IMR-90 (cell line): Measurements from ENCODE around the gene CCDC146. TPM values are rescaled to one million over a fixed set of nuclear protein-coding genes. Genes with fewer than 3 reads are reported as not detected.

Source experiments
- ATAC-seq: fragments of 200-7000 bp; cut with Tn5 transposase; 2 replicates; pipeline ENCODE4 v1.9.1; 2020; ENCODE audit warnings: low read depth, mild to moderate bottlenecking, moderate library complexity
- BruUV-seq: library from RNA; stranded (reverse); fragments of 400-500 nt; replicated peaks from 2 replicates; lab custom pipeline; 2021; lab: Mats Ljungman, UMichigan
- CTCF ChIA-PET: fragments of 300-600 bp; formaldehyde crosslinking; extraction: SDS; loops from one replicate; lab custom pipeline; 2021; ENCODE audit warnings: antibody characterized with exemption; lab: Yijun Ruan, JAX
- POLR2A ChIA-PET: fragments of 300-600 bp; sonication (Branson Sonifier 250); formaldehyde crosslinking; loops from one replicate; lab custom pipeline; 2022; ENCODE audit warnings: antibody characterized with exemption; ENCODE audit not compliant: unreplicated experiment; lab: Charles Lee
- DNase-seq: peaks from one replicate; pipeline ENCODE4 v3.0.0; 2013
- H2AFZ ChIP-seq: replicated peaks from 2 replicates; pipeline ENCODE3; 2013; ENCODE audit warnings: low read length, mild to moderate bottlenecking; ENCODE audit not compliant: poor library complexity
- H2AK5ac ChIP-seq: 2 replicates; pipeline ENCODE4 v1.6.1; 2013; ENCODE audit warnings: low read depth, low read length, inconsistent platforms
- H2AK9ac ChIP-seq: replicated peaks from 2 replicates; pipeline ENCODE3; 2013; ENCODE audit warnings: mild to moderate bottlenecking, low read depth, low read length, moderate library complexity; ENCODE audit not compliant: poor library complexity
- H2BK120ac ChIP-seq: 2 replicates; pipeline ENCODE4 v1.6.1; 2013; ENCODE audit warnings: low read depth, low read length, inconsistent platforms
- H2BK15ac ChIP-seq: 3 replicates; pipeline ENCODE4 v1.6.1; 2013; ENCODE audit warnings: low read depth, low read length, inconsistent platforms
- H2BK20ac ChIP-seq: 2 replicates; pipeline ENCODE4 v1.6.1; 2013; ENCODE audit warnings: low read depth, mild to moderate bottlenecking, inconsistent platforms, low read length, moderate library complexity
- H2BK5ac ChIP-seq: 2 replicates; pipeline ENCODE4 v1.6.1; 2013; ENCODE audit warnings: mild to moderate bottlenecking, low read depth, low read length, inconsistent platforms; ENCODE audit not compliant: poor library complexity, severe bottlenecking
- H3K14ac ChIP-seq: replicated peaks from 2 replicates; pipeline ENCODE4 v1.6.1; 2013; ENCODE audit warnings: low read depth, low read length, inconsistent platforms
- H3K18ac ChIP-seq: 2 replicates; pipeline ENCODE4 v1.6.1; 2013; ENCODE audit warnings: low read depth, low read length, control low read depth
- H3K23ac ChIP-seq: 2 replicates; pipeline ENCODE4 v1.6.1; 2013; ENCODE audit warnings: low read depth, low read length, inconsistent platforms
- H3K27ac ChIP-seq: 2 replicates; pipeline ENCODE4 v1.5.1; 2013; ENCODE audit warnings: mild to moderate bottlenecking, control low read depth, low read length; ENCODE audit not compliant: insufficient read depth
- H3K27me3 ChIP-seq: 2 replicates; pipeline ENCODE4 v1.6.1; 2013; ENCODE audit warnings: low read length; ENCODE audit not compliant: control insufficient read depth, insufficient read depth
- H3K36me3 ChIP-seq: 2 replicates; pipeline ENCODE4 v1.6.1; 2013; ENCODE audit warnings: low read length, mixed read lengths; ENCODE audit not compliant: control insufficient read depth, insufficient read depth
- H3K4ac ChIP-seq: 2 replicates; pipeline ENCODE4 v1.6.1; 2013; ENCODE audit warnings: low read depth, low read length, inconsistent platforms
- H3K4me1 ChIP-seq: 2 replicates; pipeline ENCODE4 v1.6.1; 2013; ENCODE audit warnings: low read length, mixed read lengths; ENCODE audit not compliant: control insufficient read depth, insufficient read depth
- H3K4me2 ChIP-seq: 2 replicates; pipeline ENCODE4 v1.6.1; 2013; ENCODE audit warnings: low read depth, mild to moderate bottlenecking, control low read depth, low read length, moderate library complexity
- H3K4me3 ChIP-seq: 2 replicates; pipeline ENCODE4 v1.5.1; 2013; ENCODE audit warnings: low read depth, mild to moderate bottlenecking, control low read depth, low read length, moderate library complexity; ENCODE audit not compliant: insufficient read depth
- H3K56ac ChIP-seq: 2 replicates; pipeline ENCODE4 v1.6.1; 2013; ENCODE audit warnings: low read length, inconsistent platforms; ENCODE audit not compliant: insufficient read depth; ENCODE audit errors: extremely low read depth
- H3K79me1 ChIP-seq, 2 experiments: 2 replicates each; pipeline ENCODE4 v1.6.1; 2013; ENCODE audit warnings: low read length in 2 of 2, inconsistent platforms in 1 of 2, low read depth in 1 of 2
- H3K9ac ChIP-seq: 2 replicates; pipeline ENCODE4 v1.6.1; 2013; ENCODE audit warnings: low read depth, low read length, control low read depth
- H3K9me1 ChIP-seq: 2 replicates; pipeline ENCODE4 v1.6.1; 2013; ENCODE audit warnings: low read length, inconsistent platforms; ENCODE audit not compliant: insufficient read depth
- H3K9me3 ChIP-seq: 2 replicates; pipeline ENCODE4 v1.6.1; 2013; ENCODE audit warnings: low read length; ENCODE audit not compliant: control insufficient read depth, insufficient read depth
- H4K20me1 ChIP-seq: 2 replicates; pipeline ENCODE4 v1.6.1; 2013; ENCODE audit warnings: low read length, inconsistent platforms; ENCODE audit not compliant: insufficient read depth
- H4K5ac ChIP-seq: 2 replicates; pipeline ENCODE4 v1.6.1; 2013; ENCODE audit warnings: mild to moderate bottlenecking, low read depth, low read length, control low read depth
- H4K8ac ChIP-seq, 2 experiments: 2 replicates each; pipeline ENCODE4 v1.6.1; 2013; ENCODE audit warnings: low read depth in 2 of 2, low read length in 2 of 2, control low read depth in 1 of 2, inconsistent platforms in 1 of 2
- H4K91ac ChIP-seq: 2 replicates; pipeline ENCODE4 v1.6.1; 2013; ENCODE audit warnings: low read depth, low read length, inconsistent platforms; ENCODE audit not compliant: insufficient read depth
- CEBPB ChIP-seq: IDR thresholded peaks from 2 replicates; pipeline ENCODE4 v1.6.1; 2012; ENCODE audit warnings: low read depth, low read length, improper control_type of control experiment
- ELK1 ChIP-seq: fragments of 150-350 bp; IDR thresholded peaks from 2 replicates; pipeline ENCODE4 v1.6.1; 2016; ENCODE audit warnings: low read depth, mild to moderate bottlenecking, low read length, moderate library complexity, borderline replicate concordance
- MAFK ChIP-seq: IDR thresholded peaks from 2 replicates; pipeline ENCODE4 v1.6.1; 2012; ENCODE audit warnings: low read depth, low read length, improper control_type of control experiment
- MAZ ChIP-seq: IDR thresholded peaks from 2 replicates; pipeline ENCODE4 v1.6.1; 2012; ENCODE audit warnings: low read depth, mild to moderate bottlenecking, low read length, improper control_type of control experiment, moderate library complexity, borderline replicate concordance
- MXI1 ChIP-seq: IDR thresholded peaks from 2 replicates; pipeline ENCODE4 v1.6.1; 2012; ENCODE audit warnings: low read depth, mild to moderate bottlenecking, low read length, moderate library complexity, borderline replicate concordance
- RAD21 ChIP-seq: IDR thresholded peaks from 2 replicates; pipeline ENCODE4 v1.6.1; 2012; ENCODE audit warnings: low read length, improper control_type of control experiment
- RCOR1 ChIP-seq: IDR thresholded peaks from 2 replicates; pipeline ENCODE4 v1.6.1; 2012; ENCODE audit warnings: mild to moderate bottlenecking, low read length, improper control_type of control experiment; ENCODE audit not compliant: insufficient replicate concordance
- RFX5 ChIP-seq: IDR thresholded peaks from 2 replicates; pipeline ENCODE4 v1.8.0; 2012; ENCODE audit warnings: low read depth, mild to moderate bottlenecking, low read length, moderate library complexity
- SMC3 ChIP-seq: fragments of 150-350 bp; IDR thresholded peaks from 2 replicates; pipeline ENCODE4 v1.6.1; 2016; ENCODE audit warnings: low read depth, mild to moderate bottlenecking, antibody characterized with exemption, low read length, moderate library complexity
- WGBS, 2 experiments: methylation state at CpG; one replicate each; pipeline versions ENCODE4 v1.1.5 to v1.1.7; 2013; ENCODE audit warnings: missing lambda C conversion rate in 2 of 2; ENCODE audit not compliant: insufficient read length in 1 of 2; ENCODE audit errors: extremely low coverage in 2 of 2; 5-methylcytosine and 5-hydroxymethylcytosine counted together
- dilution Hi-C: fragments of 300-500 bp; cut with HindIII; formaldehyde crosslinking; loops from one replicate; pipeline ENCODE4 v1.14.3; 2018; ENCODE audit warnings: low sequenced_read_pairs; ENCODE audit not compliant: unreplicated experiment
- in situ Hi-C: fragments of 300-500 bp; cut with MboI; formaldehyde crosslinking; loops from 3 replicates; pipeline ENCODE4 v1.14.3; 2019; ENCODE audit warnings: low sequenced_read_pairs, inconsistent platforms, mixed read lengths
- intact Hi-C: fragments of 100-400 bp; cut with micrococcal nuclease; formaldehyde crosslinking; loops from 2 replicates; pipeline ENCODE4 v1.10.0; 2022
- polyA plus RNA-seq, 3 experiments: library from polyadenylated mRNA; depleted of rRNA; stranded (reverse); fragments of >200 nt; gene quantifications; 2 replicates each; pipeline ENCODE4 v1.2.3, GENCODE V29; 2012; ENCODE audit warnings: low replicate concordance in 1 of 3
- total RNA-seq: library from RNA; depleted of rRNA; stranded (reverse); fragments of >200 nt; gene quantifications from 2 replicates; pipeline ENCODE4 v1.2.3, GENCODE V29; 2012

The CCDC146 gene
- total and polyA plus RNA-seq, 2 of the 4 experiments (the other 2 are of a cell fraction): 0.54 to 1.7 TPM

GRCh38 chr7:77313876-77314480 lies 191.6 kb downstream of the CCDC146 start:
- H3K4ac ChIP-seq: no peak overlapping the region
- peaks cover 2% of the 10 kb centered on the region for H3K4me1 ChIP-seq
- no peaks in the 10 kb centered on the region for H4K20me1 ChIP-seq
- H3K56ac ChIP-seq: no peak overlapping the region
- no peaks in the 10 kb centered on the region for H3K9me3 ChIP-seq
- CTCF ChIA-PET: interaction anchor here (0.6 kb wide), 1 partner anchor 816 kb away, joined by 3 read pairs; no protein-coding TSS in a partner anchor
- in situ Hi-C loops: no loop called here
- DNase-seq (no peak), ATAC-seq (no peak)
- no peaks in the 10 kb centered on the region for H3K27me3 ChIP-seq
- H2AK5ac ChIP-seq: no peak overlapping the region
- H4K8ac ChIP-seq: no peak overlapping the region
- H3K79me1 ChIP-seq: no peaks in the 10 kb centered on the region
- BruUV-seq: no TSS peak
- H3K27ac ChIP-seq: no peak overlapping the region
- TF ChIP-seq MAFK (no peak), MAZ (no peak), CEBPB (no peak), ELK1 (no peak), RFX5 (no peak), RAD21 (no peak), SMC3 (no peak), MXI1 (no peak), RCOR1 (no peak)
- intact Hi-C loops: no loop called here
- H3K14ac ChIP-seq: no peak overlapping the region
- H2AFZ ChIP-seq: no peak overlapping the region
- H3K4me3 ChIP-seq: no peak overlapping the region
- no peak overlapping the region for H3K18ac ChIP-seq
- H2BK120ac ChIP-seq: no peak overlapping the region
- H3K4me2 ChIP-seq: no peak overlapping the region
- 86% methylated on average over 1 of the region's 5 CpGs; no CpG with 5 or more reads in 1 of the 2 experiments for WGBS, 2 experiments
- no peak overlapping the region for H4K5ac ChIP-seq
- POLR2A ChIA-PET: no interaction called here
- H4K91ac ChIP-seq: no peak overlapping the region
- no peak overlapping the region for H3K9ac ChIP-seq
- peaks cover 2% of the 10 kb centered on the region; the same call in 1 of the 2 replicates for H3K9me1 ChIP-seq
- dilution Hi-C loops: no loop called here
- H2BK15ac ChIP-seq: no peak overlapping the region
- H2AK9ac ChIP-seq: no peak overlapping the region
- H2BK5ac ChIP-seq: no peak overlapping the region
- peaks cover 5% of the 10 kb centered on the region; the same call in 1 of the 2 replicates for H3K36me3 ChIP-seq
- no peak overlapping the region for H3K23ac ChIP-seq
- no peak overlapping the region for H2BK20ac ChIP-seq
